PC-3 (cell line): Measurements from ENCODE around the gene BNIP5.

Experiments
- CTCF ChIP-seq: fragments of 300-600 bp; sonication (generic); conservative IDR thresholded peaks from 2 replicates; pipeline ENCODE4 v1.5.1; 2017; ENCODE audit warnings: antibody characterized with exemption, low read depth, mild to moderate bottlenecking, low read length
- EZH2phosphoT487 ChIP-seq: fragments of 300-600 bp; sonication (generic); IDR thresholded peaks from 2 replicates; pipeline ENCODE4 v1.6.1; 2018; ENCODE audit warnings: mild to moderate bottlenecking, antibody characterized with exemption, low read length, borderline replicate concordance

- TF ChIP-seq EZH2phosphoT487 (no peak), CTCF (no peak)
These were observed 38.7 kb downstream of the BNIP5 start for GRCh38 chr6:36298027-36298426.
